Ovary (tissue), 9 donors: Measurements from ENCODE around the gene EXOC3. TPM values are rescaled to one million over a fixed set of nuclear protein-coding genes. Genes with fewer than 3 reads are reported as not detected.

ENCODE experiments used
- DNase-seq, 5 donors: peaks; one replicate each; pipeline ENCODE4 v3.0.0-alpha.2; 2019 to 2020
- H3K27ac ChIP-seq, 2 donors: fragments of 200-600 bp; one replicate each; pipeline versions ENCODE4 v1.5.1 to v1.8.0; 2019 to 2022
- H3K27me3 ChIP-seq: fragments of 200-600 bp; one replicate; pipeline ENCODE4 v1.8.0; 2022
- H3K36me3 ChIP-seq: fragments of 200-600 bp; sonication (generic); one replicate; pipeline ENCODE4 v1.5.1; 2019
- H3K4me1 ChIP-seq: one replicate; pipeline ENCODE4 v1.8.1; 2013; ENCODE audit warnings: mild to moderate bottlenecking, moderate library complexity; ENCODE audit not compliant: insufficient read depth
- H3K4me3 ChIP-seq: fragments of 200-600 bp; sonication (generic); one replicate; pipeline ENCODE4 v1.5.1; 2017
- H3K9me3 ChIP-seq, 2 donors: fragments of 200-600 bp in 1 of 2; sonication (generic) in 1 of 2; one replicate each; pipeline versions ENCODE4 v1.5.1 to v1.8.1; 2013 to 2019; ENCODE audit warnings: mild to moderate bottlenecking in 1 of 2, moderate library complexity in 1 of 2
- EP300 ChIP-seq: sonication (generic); formaldehyde crosslinking; IDR thresholded peaks from one replicate; pipeline ENCODE4 v1.6.1; 2017; ENCODE audit warnings: antibody characterized with exemption
- POLR2A ChIP-seq: fragments of 450-650 bp; IDR thresholded peaks from one replicate; pipeline ENCODE4 v1.6.1; 2017; ENCODE audit warnings: antibody characterized with exemption, mild to moderate bottlenecking, moderate library complexity
- WGBS, 3 donors: extraction: QIAGEN DNeasy Blood & Tissue Kit in 1 of 3; methylation state at CpG; one replicate each; pipeline versions ENCODE4 v1.1.5 to v1.1.7; 2013 to 2017; 5-methylcytosine and 5-hydroxymethylcytosine counted together
- intact Hi-C, 4 donors: fragments of 100-400 bp; cut with DNase I; formaldehyde crosslinking; loops; one replicate each; pipeline versions ENCODE4 v1.11.0 to v1.15.1; 2022 to 2023
- polyA plus RNA-seq, 2 donors: library from polyadenylated mRNA; stranded (reverse); fragments of 200-250 nt in 1 of 2; fragments of 350-450 nt in 1 of 2; fragmentation: Illumina TruSeq in 1 of 2; extraction: RNeasy Lipid Tissue Mini Kit (QIAGEN cat#74804) in 1 of 2; gene quantifications; one replicate each; pipeline ENCODE4 v1.2.3, GENCODE V29; 2013 to 2014
- total RNA-seq, 7 donors: library from RNA; depleted of rRNA in 2 of 7; stranded (reverse); fragments of >200 nt in 2 of 7; fragmentation: NEBNext Ultra II Directional in 3 of 7; extraction: Animal tissue kit (Norgen Biotek cat#: 25700) in 3 of 7; gene quantifications; one replicate each; pipeline versions ENCODE4 v1.1.0 to v1.2.4, GENCODE V29; 2016 to 2023
- TF ChIP-seq, protein P1 (sequence below), 3 donors: fragments of 450-650 bp in 2 of 3; fragments of 200-600 bp in 1 of 3; IDR thresholded peaks; one replicate each; pipeline versions ENCODE4 v1.5.1 to v1.8.0; 2016 to 2022; ENCODE audit warnings: antibody characterized with exemption in 3 of 3, mild to moderate bottlenecking in 1 of 3
- donor health status: DM: no; HTN: no; CAD: no; lungs with moderate emphysema.
- donor health status: DM: no; HTN: no; CAD: no.
- donor health status: Bipolar disorder and iron deficiency.
- donor health status: DM: yes; HTN: yes; CAD: no.
- donor health status: DM: no; HTN: no; CAD: no.
- donor health status: DM: yes; HTN: yes; CAD: no.

Gene EXOC3
- total and polyA plus RNA-seq, 9 donors: 25.5 to 67.4 (median 49.4) TPM

GRCh38 chr5:493758-494157 lies 50.8 kb downstream of the EXOC3 start:
- no peaks in the 10 kb centered on the region for H3K27me3 ChIP-seq

DNA sequence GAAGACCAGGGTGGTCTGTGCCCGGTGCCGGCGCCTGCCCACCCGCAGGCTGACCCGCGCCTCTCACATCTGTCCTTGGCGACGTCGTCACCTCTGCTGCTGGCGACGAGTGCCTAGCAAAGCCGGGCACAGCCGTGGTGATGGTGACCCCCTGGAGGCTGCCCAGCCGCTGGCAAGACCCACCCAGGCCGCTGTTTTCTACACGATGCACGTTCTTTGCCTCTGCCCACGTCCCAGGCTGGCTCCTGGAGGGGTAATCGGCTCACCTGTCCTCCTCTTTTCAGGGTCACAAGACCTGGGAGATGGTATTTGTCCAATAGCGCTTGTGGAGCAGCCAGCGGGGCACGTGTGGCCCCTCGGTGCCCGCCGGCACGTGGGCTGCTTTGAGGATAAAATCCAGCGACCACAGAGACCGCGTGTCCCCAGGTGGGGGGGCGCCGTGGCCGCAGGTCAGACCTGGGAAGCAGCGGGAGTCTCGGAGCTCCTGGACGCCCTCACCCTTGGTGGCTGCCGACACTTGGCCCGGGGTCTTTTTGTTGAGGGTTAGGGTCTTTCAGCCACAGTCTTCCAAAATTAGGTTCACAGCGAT lies 51.8 kb downstream of the EXOC3 start:
- Histone ChIP-seq H3K36me3 (no peaks in the 10 kb centered on the region), H3K9me3 (no peaks in the 10 kb centered on the region), H3K27me3 (no peaks in the 10 kb centered on the region), H3K27ac (no peak overlapping the region), H3K4me3 (no peak overlapping the region), H3K4me1 (no peaks in the 10 kb centered on the region)
- intact Hi-C loops: no loop called here
- WGBS, 3 donors: 86 to 94% (median 88%) methylated on average over 37 to 38 of the region's 38 CpGs
- TF ChIP-seq EP300: no peak
- no peak for TF ChIP-seq POLR2A
- TF ChIP-seq, protein P1, sequence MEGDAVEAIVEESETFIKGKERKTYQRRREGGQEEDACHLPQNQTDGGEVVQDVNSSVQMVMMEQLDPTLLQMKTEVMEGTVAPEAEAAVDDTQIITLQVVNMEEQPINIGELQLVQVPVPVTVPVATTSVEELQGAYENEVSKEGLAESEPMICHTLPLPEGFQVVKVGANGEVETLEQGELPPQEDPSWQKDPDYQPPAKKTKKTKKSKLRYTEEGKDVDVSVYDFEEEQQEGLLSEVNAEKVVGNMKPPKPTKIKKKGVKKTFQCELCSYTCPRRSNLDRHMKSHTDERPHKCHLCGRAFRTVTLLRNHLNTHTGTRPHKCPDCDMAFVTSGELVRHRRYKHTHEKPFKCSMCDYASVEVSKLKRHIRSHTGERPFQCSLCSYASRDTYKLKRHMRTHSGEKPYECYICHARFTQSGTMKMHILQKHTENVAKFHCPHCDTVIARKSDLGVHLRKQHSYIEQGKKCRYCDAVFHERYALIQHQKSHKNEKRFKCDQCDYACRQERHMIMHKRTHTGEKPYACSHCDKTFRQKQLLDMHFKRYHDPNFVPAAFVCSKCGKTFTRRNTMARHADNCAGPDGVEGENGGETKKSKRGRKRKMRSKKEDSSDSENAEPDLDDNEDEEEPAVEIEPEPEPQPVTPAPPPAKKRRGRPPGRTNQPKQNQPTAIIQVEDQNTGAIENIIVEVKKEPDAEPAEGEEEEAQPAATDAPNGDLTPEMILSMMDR (IDR thresholded peaks at IDR 0.05): no peak
- no peak for DNase-seq

More at GRCh38 chr5:493758-494157, 50.8 kb downstream of the EXOC3 start:
- Histone ChIP-seq H3K4me3 (no peak overlapping the region), H3K9me3 (no peaks in the 10 kb centered on the region), H3K36me3 (no peaks in the 10 kb centered on the region), H3K27ac (no peak overlapping the region), H3K4me1 (no peaks in the 10 kb centered on the region)
- 32 to 51% (median 35%) methylated on average over 13 of the region's 13 CpGs for whole genome bisulfite sequencing, 3 donors
- no peak for DNase-seq
- intact Hi-C loops: no loop called here
- TF ChIP-seq POLR2A: no peak
- TF ChIP-seq EP300: no peak
- TF ChIP-seq, protein P1 (IDR thresholded peaks at IDR 0.05): no peak

DNA sequence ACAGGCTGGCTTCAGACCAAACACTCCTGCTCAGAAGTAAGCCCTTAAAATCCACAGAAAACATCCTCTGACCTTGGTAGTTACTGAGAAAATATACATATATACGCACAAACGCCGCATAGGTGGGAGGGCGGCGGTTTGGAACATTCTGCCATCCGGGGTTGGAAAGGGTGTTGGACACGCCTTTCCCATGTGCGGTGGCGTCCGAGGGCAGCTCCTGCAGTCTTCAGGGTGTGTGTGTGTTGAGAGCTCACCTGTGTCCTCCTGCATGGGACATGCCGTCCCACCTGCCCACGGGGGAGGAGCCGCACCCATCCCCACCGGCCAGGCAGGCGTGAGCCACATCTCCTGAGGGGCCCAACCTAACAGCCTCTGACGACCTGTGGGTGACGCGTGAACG lies 53.1 kb downstream of the EXOC3 start:
- Histone ChIP-seq H3K9me3 (no peaks in the 10 kb centered on the region), H3K4me1 (no peaks in the 10 kb centered on the region), H3K27me3 (no peaks in the 10 kb centered on the region), H3K27ac (no peak overlapping the region), H3K36me3 (no peaks in the 10 kb centered on the region), H3K4me3 (no peak overlapping the region)
- DNase-seq: no peak
- WGBS, 3 donors: 39 to 52% (median 44%) methylated on average over 19 of the region's 19 CpGs
- TF ChIP-seq, protein P1 (IDR thresholded peaks at IDR 0.05): no peak
- no peak for TF ChIP-seq POLR2A
- TF ChIP-seq EP300: no peak
- intact Hi-C loops: no loop called here

DNA sequence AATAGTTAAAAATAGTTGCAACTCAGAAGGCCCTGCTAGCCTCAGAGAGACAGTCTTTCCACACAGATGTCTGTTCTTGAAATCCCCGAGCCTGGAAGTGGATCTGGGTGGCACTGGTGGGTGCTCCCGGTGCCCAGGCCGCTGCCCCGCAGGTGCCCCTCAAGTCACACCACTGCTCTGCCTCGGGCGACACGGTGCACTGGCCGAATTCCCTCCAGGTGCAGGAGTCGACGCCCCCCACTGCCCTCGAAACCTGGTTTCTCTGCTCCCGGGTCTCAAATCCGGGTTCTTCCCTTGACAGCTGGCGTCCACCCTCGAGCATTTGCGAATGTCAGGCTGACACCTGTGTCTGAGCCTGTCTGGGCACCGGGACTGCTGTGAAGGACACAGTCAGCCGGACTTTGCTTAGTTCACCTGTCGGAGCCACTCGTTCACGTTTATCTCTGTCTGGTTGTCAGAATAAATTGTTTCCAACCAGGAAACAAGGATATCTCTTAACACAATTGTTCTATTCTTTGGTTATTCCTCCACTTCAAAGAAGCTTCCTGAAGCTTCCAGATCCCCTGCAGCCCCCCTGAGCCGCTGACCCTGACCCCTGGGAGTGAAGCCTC lies 54.2 kb downstream of the EXOC3 start:
- H3K9me3 ChIP-seq: no peaks in the 10 kb centered on the region
- no peaks in the 10 kb centered on the region for H3K27me3 ChIP-seq
- H3K4me3 ChIP-seq: no peak overlapping the region
- DNase-seq: no peak
- TF ChIP-seq, protein P1 (IDR thresholded peaks at IDR 0.05): no peak
- TF ChIP-seq POLR2A (no peak), EP300 (no peak)
- no peaks in the 10 kb centered on the region for H3K4me1 ChIP-seq
- intact Hi-C loops: no loop called here
- H3K36me3 ChIP-seq: no peaks in the 10 kb centered on the region
- H3K27ac ChIP-seq: no peak overlapping the region
- WGBS, 3 donors: 67 to 77% (median 75%) methylated on average over 22 of the region's 22 CpGs
